Fibroblast of skin of abdomen (primary cell): Measurements from ENCODE around the gene PPP1CC.
A peak's percentile ranks its signal among the peaks of the same experiment; 100 is the strongest.
"Not testable (repeated sequence)": the region's sequence is repeated elsewhere in the genome, so short reads cannot be mapped to it uniquely, and the experiment has no call there.

Experiments
- DNase-seq: peaks from one replicate; pipeline ENCODE4 v3.0.0-alpha.2; 2013

Gene PPP1CC

GRCh38 chr12:110754101-110754793 is 11.6 kb upstream of the PPP1CC start:
- DNase-seq, result no peak

- peak; percentile 30 for DNase-seq
Measured at GRCh38 chr12:110750784-110751461, 8.2 kb upstream of the PPP1CC start.

- no peak for DNase-seq
Measured at GRCh38 chr12:110746550-110746949, 3.9 kb upstream of the PPP1CC start.

- peak; percentile 47 for DNase-seq
Measured at GRCh38 chr12:110745542-110746284, 3.0 kb upstream of the PPP1CC start.

DNA sequence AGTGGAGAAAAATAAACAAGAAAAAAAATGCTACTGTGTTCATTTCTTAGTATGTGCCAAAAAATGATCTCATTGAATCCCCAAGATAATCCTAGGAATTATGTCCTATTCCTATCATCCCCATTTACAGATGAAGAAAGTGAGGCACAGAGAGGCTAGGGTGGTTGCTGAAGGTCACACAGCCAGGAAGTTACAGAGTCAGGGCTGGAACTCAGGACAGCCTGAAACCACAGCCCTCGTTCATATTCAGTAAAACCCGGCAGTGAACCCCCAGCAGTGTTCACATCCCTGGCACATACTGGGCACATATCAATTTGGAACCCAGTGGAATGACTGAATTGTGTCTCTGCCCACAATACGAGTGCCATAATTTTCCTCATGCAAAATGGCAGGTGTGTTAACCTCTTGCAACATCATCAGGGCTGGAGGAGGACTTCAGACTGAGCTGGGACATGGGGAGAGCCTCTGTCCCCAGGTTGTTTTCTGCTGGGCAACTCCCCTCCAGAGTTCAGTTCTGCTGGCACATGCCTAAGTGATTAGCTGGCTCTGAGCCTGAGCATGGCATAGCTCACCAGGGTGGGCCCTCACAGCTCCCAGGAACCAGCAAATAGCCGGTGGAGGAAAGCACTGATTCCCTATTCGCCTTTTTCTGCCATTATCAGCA is 2.0 kb upstream of the PPP1CC start:
- DNase-seq, result no peak

DNA sequence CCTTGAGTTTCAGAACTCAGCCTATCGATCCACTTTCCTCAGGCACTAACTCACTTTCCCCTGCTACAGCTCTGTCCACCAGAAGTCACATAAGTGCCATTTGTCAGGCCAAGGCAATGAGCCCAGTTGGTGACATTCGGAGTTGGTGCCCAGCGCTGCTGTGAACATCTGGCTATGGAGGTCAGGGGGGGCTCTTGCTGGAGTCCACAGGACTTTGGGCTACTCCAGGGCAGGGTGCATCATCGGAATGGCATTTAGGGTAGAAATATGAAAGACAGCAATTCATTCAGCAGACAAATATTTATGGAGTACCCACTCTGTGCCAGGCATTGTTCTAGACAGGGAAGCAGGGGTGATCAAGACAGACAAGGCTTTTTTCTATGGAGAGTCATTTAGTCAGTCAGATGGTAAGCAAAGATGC is 1.5 kb upstream of the PPP1CC start:
- DNase-seq, result peak; percentile 47

- DNase-seq, result no peak
Measured at GRCh38 chr12:110743571-110744093, 941 bp upstream of the PPP1CC start.

- DNase-seq, result no peak
Measured at GRCh38 chr12:110742096-110742717, 484 bp downstream of the PPP1CC start.

DNA sequence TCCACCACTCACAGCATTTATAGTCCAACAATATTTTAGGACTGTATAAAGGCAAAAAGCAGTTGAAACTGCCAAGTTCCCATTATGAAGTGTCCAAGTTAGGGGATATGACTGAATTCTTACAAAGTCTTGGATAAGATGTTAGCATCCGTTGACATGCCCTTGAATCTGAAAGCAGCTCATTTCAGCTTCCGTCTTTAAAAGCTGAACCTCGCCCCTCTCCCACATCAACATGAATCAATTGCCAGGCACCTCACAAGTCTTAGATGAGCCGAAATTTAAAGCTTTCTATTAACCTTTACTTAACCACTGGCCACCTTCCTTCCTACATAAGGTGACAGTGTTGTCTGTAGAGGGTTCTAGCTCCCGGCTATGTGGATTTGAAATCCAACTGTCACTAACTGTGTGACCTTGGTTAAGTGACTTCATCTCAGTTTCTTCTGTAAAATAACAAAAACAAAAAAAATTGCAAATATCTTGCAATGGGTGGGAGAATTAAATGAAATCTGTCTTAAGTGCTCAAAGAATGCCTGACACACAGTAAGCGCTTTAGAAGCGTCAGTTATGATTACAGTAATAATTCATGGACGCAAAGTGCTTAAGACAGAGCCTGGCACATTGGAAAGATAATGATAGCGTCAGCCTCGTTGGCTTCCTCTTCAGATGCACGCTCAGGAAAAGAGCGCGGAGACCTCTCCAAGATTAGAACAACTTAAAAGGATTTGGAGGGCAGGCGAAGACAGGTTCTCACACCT is 1.2 kb downstream of the PPP1CC start:
- DNase-seq, result no peak

GRCh38 chr12:110739894-110740293 is 2.8 kb downstream of the PPP1CC start:
- DNase-seq, result no peak

- no peak for DNase-seq
Measured at GRCh38 chr12:110739488-110739887, 3.2 kb downstream of the PPP1CC start.

- no peak for DNase-seq
Measured at GRCh38 chr12:110737532-110737931, 5.2 kb downstream of the PPP1CC start.

GRCh38 chr12:110737016-110737415 is 5.7 kb downstream of the PPP1CC start:
- not testable (repeated sequence) for DNase-seq

- DNase-seq, result no peak
Measured at GRCh38 chr12:110733900-110734299, 8.8 kb downstream of the PPP1CC start.

DNA sequence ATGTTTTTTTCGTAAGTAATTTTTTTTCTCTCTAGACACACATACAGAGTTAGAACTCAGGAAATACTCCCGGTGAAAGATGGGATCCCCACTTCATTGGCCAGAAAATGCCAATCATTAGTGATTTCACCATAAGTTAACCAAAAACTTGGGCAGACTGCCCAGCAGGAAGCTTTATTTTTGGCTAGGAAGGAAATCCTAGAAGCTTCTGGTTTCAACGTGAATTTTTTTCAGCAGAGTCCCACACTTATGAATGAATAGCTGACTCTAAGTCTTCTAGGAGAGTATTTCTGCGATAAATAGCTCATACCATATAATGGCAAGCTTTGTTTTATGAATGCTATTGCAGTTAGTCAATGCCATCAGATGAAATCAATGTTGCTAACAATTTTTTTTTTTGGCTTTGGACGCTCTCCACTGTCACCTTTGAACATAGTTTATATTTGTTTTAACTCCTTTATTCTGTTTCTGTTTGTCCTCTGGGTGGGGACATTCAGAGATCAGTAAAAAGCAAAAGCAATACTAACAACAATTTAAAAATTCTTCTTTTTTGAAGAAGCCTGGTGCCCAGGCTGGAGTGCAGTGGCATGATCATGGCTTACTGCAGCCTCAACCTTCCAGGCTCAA is 9.5 kb downstream of the PPP1CC start:
- DNase-seq, result peak; percentile 66

- DNase-seq, result no peak
Measured at GRCh38 chr12:110732572-110732971, 10.1 kb downstream of the PPP1CC start.

DNA sequence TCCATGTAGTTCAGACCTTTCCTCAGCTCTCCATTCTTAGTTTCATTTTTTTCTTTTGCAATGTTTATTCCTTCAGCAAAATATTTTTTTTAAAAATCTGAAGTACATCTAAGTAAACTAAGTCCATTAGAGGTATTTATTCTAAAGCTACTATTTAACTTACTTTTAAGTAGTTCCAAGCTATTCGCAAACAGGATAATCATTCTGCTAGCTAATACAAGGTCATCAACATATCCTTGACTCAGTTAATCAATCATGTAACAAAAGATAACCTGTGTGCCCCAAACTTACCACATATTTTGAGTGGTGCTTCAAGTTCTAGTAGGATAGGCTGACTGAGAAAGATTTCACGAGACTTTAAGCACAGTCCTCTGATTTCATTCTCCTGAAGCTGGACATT is 11.2 kb downstream of the PPP1CC start:
- DNase-seq, result no peak

GRCh38 chr12:110728628-110729027 is 14.1 kb downstream of the PPP1CC start:
- no peak for DNase-seq

DNA sequence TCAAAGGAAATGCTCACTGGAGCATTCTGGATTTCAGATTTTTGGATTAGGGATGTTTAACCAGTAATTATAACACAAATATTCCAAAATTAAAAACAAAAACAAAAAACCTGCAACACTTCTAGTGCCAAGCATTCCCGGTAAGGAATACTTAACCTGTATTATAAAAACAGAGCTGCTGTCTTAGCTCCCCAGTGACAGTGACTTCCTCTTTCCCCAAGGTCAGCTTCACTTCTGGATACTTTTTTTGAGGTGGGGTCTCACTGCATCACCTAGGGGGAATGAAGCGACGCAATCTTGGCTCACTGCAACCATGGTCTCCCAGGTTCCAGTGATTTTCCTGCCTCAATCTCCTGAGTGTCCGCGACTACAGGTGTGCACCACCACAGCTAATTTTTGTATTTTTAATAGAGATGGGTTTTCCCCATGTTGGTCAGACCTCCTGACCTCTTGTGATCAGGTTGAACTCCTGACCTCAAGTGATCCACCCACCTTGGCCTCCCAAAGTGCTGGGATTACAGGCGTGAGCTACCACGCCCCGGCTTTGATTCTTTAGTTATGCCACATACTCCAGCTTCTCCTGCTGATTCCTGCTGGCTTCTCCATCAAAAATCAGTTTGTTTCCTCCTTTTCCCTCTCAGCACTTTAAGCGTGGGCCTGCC is 15.9 kb downstream of the PPP1CC start:
- DNase-seq, result no peak

- no peak for DNase-seq
Measured at GRCh38 chr12:110726028-110726427, 16.7 kb downstream of the PPP1CC start.

DNA sequence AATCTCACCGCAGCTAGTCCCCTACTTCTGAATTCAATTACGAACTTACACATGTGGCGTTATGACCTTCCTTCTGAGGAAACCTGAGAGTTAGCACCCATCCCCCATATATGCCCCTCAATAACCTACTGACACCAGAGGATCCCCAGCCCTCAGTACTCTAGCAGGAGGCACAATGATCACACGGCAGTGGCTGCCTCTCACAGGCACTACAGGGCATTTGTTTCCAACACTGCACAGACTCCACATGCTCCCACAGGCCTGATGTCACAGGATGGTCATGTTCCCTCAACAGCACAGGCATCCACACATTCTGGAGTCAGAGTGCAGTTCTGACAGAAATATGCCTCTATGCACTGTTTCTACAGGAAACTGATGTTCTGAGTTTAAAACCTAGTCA is 17.4 kb downstream of the PPP1CC start:
- DNase-seq, result no peak
